ENCODE results near the gene KDSR.

KDSR gene

GRCh38 chr18:63302220-63302619, 64.8 kb downstream of the KDSR start:
- DNase-seq = no peak

GRCh38 chr18:63301434-63301833, 65.6 kb downstream of the KDSR start:
- DNase-seq = no peak

GRCh38 chr18:63299837-63300745, 66.9 kb downstream of the KDSR start:
- DNase-seq = no peak

GRCh38 chr18:63298400-63299365, 68.3 kb downstream of the KDSR start:
- DNase-seq = no peak

GRCh38 chr18:63297687-63298399, 69.2 kb downstream of the KDSR start:
- DNase-seq = no peak

DNA sequence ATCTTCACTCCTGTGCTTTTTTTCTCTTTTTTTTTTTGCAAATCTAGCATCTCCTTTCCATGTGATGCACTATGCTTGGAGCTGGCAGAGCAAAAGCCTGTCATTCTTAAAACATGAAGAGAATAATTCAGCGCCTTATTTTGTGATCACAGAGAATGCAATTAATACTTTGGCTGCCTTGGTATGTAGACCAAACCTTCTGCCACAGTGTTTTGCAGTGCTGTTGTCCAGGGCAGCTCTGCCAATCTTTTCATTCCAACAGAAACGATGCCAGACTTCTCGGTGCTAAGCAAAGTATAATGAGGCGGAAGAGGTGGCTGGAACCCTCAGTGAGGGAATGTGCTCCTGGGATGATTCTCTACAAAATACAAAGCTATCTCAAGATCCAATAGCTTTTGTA, 73.1 kb downstream of the KDSR start:
- no peak for DNase-seq

- DNase-seq = no peak
Observed at GRCh38 chr18:63292831-63293683, 73.9 kb downstream of the KDSR start.

DNA sequence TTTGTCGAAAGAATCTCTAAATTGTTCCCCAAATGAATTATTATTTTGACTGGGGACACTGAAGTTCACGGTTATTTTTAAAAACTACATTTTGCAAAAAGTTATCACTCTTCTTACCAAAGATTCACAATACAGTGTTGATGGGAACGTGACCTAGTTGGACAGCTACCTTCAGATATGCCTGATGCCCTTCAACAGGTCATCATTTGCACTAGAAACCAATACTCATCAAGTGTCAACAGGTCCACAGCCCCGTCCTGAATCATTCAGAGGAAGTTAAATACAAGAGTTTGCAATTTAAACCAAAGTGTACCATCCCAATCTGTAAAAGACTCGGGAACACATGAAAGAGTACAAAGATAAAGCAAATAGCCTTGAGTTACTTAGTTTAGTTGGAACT, 75.7 kb downstream of the KDSR start:
- DNase-seq = no peak

GRCh38 chr18:63290821-63291200, 76.2 kb downstream of the KDSR start:
- DNase-seq = no peak

- DNase-seq = no peak
Observed at GRCh38 chr18:63290166-63290820, 76.7 kb downstream of the KDSR start.

GRCh38 chr18:63288311-63288710, 78.7 kb downstream of the KDSR start:
- no peak for DNase-seq

- DNase-seq = no peak
Observed at GRCh38 chr18:63287691-63288220, 79.2 kb downstream of the KDSR start.

GRCh38 chr18:63286926-63287325, 80.1 kb downstream of the KDSR start:
- no peak for DNase-seq

DNA sequence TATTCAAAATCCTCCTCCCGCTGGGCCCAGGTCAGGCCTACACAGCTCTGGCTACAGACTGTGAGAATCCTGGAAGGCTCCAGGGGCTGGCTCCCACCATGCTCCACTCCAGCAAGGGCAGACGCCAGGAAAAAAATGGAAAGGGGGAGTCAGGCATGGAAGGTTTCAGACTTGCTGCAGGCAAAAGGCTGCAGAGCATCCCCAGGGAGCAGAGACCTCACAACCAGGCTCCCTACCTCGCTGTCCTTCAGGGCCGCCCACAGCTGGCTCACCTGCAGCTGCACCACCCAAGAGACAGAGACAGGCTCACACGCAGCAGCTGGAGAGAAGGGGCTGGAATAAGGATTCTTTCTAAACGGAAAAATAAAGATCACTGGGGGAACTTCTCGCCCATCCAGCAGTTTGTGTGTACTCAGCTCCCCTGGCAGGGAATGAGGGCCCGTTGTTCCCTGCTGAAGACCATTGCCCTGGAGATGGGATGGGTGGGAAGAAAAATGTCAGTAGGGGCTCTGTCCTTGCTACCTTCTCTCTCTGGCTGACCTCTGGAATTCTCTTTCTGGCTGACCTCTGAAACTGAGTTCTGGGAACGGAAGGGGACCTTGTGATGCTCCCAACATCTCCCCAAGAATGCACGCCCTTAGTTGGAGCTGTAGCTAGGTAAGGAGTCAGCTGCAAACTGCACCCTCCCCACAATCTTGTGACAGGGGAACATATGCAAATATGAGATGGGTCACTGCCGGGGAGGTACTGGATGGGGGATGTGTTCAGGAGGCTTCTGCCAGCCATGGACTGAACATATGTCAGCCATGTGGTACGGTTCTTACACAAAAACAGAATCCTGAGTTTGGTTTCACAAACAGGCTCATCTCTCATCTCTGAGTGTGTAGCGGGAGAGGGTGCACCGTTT, 81.9 kb downstream of the KDSR start:
- DNase-seq = no peak

DNA sequence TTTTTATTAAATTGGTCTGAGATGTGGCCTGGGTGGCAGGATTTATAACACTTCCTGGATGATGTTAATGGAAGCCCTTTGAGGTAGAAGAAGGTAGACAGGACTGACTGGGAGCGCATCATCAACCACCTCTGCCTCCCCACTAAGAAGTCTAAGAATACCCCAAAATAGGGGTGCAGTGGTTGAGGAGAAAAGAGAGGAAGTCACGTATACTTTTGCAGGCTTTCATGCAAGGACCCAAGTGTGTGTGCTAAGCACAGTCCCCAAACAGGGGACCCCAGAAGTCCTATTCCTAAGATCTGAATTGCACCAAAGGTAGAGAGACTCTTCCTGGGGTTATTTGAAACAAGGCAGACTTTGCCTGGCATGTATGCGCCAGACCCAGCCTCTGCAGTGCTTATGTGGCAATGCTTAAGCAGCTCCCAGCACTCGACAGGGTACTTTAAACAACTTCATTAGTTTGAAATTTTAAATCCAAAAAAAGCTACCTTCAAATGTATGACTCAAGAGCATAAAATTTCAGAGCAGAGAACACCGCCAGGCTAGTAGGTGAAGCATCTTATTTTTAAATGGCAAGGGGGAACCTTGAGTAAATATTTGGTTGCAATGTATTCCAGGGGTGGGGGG, 82.7 kb downstream of the KDSR start:
- DNase-seq = no peak

DNA sequence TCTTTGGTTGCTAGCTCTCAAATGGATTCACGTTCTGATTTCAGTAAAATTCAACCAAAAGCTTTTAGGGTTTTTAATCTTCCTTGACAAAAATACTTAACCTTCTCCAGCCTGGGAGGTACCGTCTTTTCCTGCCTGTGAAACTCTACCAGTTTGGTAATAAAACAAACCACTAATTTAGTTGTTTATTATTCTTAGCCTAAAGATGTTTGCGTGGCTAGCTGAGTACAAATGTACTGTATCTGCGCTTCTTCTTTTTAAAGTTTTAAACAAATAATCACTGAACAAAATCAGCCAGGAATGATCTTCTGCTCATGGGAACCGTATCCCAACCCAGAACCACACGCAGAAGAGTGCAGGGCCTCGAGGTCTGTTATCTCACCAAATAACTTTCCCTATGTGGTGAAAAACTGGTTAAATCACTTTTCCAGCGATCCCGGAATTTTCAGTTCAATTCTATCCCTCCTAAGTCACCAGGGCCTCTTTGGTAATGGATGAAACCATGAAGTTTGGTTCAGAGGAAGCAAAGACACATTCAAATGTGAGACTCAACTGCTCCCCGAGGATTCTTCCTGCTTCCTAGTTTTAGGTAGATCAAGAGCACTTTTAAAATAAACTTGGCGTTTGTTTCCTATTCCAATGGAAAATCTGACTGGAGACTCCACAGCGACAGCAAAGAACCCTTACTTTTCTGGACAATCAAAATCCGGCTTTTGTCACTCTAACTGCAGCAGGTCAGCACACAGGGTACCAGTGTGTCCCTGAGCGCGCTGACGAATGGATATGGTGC, 83.5 kb downstream of the KDSR start:
- DNase-seq = no peak

DNA sequence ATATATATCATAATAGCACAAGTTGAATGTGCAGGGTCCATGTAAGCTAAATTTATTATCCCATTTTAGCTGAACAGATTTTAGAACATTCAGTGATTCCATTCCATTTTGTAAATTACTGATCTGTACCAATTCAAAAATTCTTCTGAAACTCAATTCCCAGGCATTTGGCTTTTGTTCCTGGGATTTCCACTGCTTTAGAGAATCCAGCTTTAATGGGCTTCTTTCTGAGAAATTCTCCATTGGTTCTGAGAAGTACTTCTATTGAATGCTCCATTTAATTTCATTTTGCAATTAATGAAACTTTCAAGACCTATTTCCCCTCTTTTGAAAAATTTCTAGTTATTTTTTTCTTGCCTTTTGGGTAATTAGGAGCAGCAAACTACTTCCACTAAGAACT, 84.2 kb downstream of the KDSR start:
- DNase-seq = no peak
